AG10803 (cell line): Measurements from ENCODE around the gene CELF2.

Experiments
- DNase-seq: peaks from one replicate; pipeline ENCODE4 v3.0.0; 2010; ENCODE audit warnings: low read depth
- H3K4me3 ChIP-seq: 2 replicates; pipeline ENCODE4 v1.5.1; 2011; ENCODE audit warnings: mild to moderate bottlenecking, low read length, control low read depth
- CTCF ChIP-seq: conservative IDR thresholded peaks from 2 replicates; pipeline ENCODE4 v1.5.1; 2011; ENCODE audit warnings: mild to moderate bottlenecking, low read length, control low read depth, inconsistent platforms

CELF2 gene

GRCh38 chr10:11386044-11386443, 368.4 kb downstream of the CELF2 start:
- no peak overlapping the region for H3K4me3 ChIP-seq
- no peak for TF ChIP-seq CTCF
- DNase-seq: no peak
